ACC112 (cell line): ENCODE data around the gene DSCAML1.

Experiments used
- H2AFZ ChIP-seq: fragments of 200-600 bp; sonication (generic); one replicate; pipeline ENCODE4 v1.6.0; 2017; ENCODE audit warnings: antibody characterized with exemption, low read length; ENCODE audit not compliant: unreplicated experiment
- H3K27ac ChIP-seq: fragments of 200-600 bp; sonication (generic); 2 replicates; pipeline ENCODE4 v1.5.1; 2014; ENCODE audit warnings: low read depth, mild to moderate bottlenecking, antibody characterized with exemption, low read length, moderate library complexity
- H3K27me3 ChIP-seq: fragments of 200-600 bp; sonication (generic); 2 replicates; pipeline ENCODE4 v1.6.1; 2014; ENCODE audit warnings: mild to moderate bottlenecking, antibody characterized with exemption, low read length, moderate library complexity, mixed read lengths; ENCODE audit not compliant: insufficient read depth
- H3K36me3 ChIP-seq: fragments of 200-600 bp; sonication (generic); 2 replicates; pipeline ENCODE4 v1.6.1; 2016; ENCODE audit warnings: mild to moderate bottlenecking, antibody characterized with exemption, low read length, moderate library complexity, mixed read lengths; ENCODE audit not compliant: insufficient read depth
- H3K4me1 ChIP-seq: fragments of 200-600 bp; sonication (generic); one replicate; pipeline ENCODE4 v1.6.1; 2016; ENCODE audit warnings: low read length, mixed read lengths; ENCODE audit not compliant: insufficient read depth, unreplicated experiment, control insufficient read depth
- H3K4me3 ChIP-seq: fragments of 200-600 bp; sonication (generic); 2 replicates; pipeline ENCODE4 v1.5.1; 2014; ENCODE audit warnings: mild to moderate bottlenecking, low read depth, low read length
- H3K79me2 ChIP-seq: fragments of 200-600 bp; sonication (generic); one replicate; pipeline ENCODE4 v1.6.0; 2016; ENCODE audit warnings: low read length; ENCODE audit not compliant: control insufficient read depth, unreplicated experiment, insufficient read depth

The DSCAML1 gene

GRCh38 chr11:117465236-117465997 is 331.6 kb downstream of the DSCAML1 start:
- Histone ChIP-seq H3K36me3 (no peaks in the 10 kb centered on the region), H3K27me3 (peaks cover 77% of the 10 kb centered on the region), H2AFZ (no peak overlapping the region), H3K79me2 (no peaks in the 10 kb centered on the region), H3K4me3 (no peak overlapping the region), H3K4me1 (no peaks in the 10 kb centered on the region), H3K27ac (no peak overlapping the region)

GRCh38 chr11:117464778-117465177 is 332.2 kb downstream of the DSCAML1 start:
- Histone ChIP-seq H3K27ac (no peak overlapping the region), H2AFZ (no peak overlapping the region), H3K27me3 (peaks cover 79% of the 10 kb centered on the region), H3K36me3 (no peaks in the 10 kb centered on the region), H3K4me3 (no peak overlapping the region), H3K79me2 (no peaks in the 10 kb centered on the region), H3K4me1 (no peaks in the 10 kb centered on the region)

GRCh38 chr11:117462864-117463247 is 334.2 kb downstream of the DSCAML1 start:
- H3K27ac ChIP-seq, result no peak overlapping the region
- no peaks in the 10 kb centered on the region for H3K4me1 ChIP-seq
- no peaks in the 10 kb centered on the region for H3K79me2 ChIP-seq
- H3K27me3 ChIP-seq, result peaks cover 78% of the 10 kb centered on the region
- H3K4me3 ChIP-seq, result no peak overlapping the region
- no peaks in the 10 kb centered on the region for H3K36me3 ChIP-seq
- H2AFZ ChIP-seq, result no peak overlapping the region

GRCh38 chr11:117462183-117462863 is 334.7 kb downstream of the DSCAML1 start:
- H3K4me3 ChIP-seq, result no peak overlapping the region
- peaks cover 73% of the 10 kb centered on the region for H3K27me3 ChIP-seq
- H3K36me3 ChIP-seq, result no peaks in the 10 kb centered on the region
- H3K79me2 ChIP-seq, result no peaks in the 10 kb centered on the region
- no peak overlapping the region for H2AFZ ChIP-seq
- no peaks in the 10 kb centered on the region for H3K4me1 ChIP-seq
- H3K27ac ChIP-seq, result no peak overlapping the region

GRCh38 chr11:117461396-117462182 is 335.4 kb downstream of the DSCAML1 start:
- Histone ChIP-seq H3K27me3 (peaks cover 67% of the 10 kb centered on the region), H3K79me2 (no peaks in the 10 kb centered on the region), H3K36me3 (no peaks in the 10 kb centered on the region), H2AFZ (no peak overlapping the region), H3K4me3 (no peak overlapping the region), H3K27ac (no peak overlapping the region), H3K4me1 (no peaks in the 10 kb centered on the region)

- Histone ChIP-seq H3K27me3 (peaks cover 68% of the 10 kb centered on the region), H3K4me1 (no peaks in the 10 kb centered on the region), H2AFZ (no peak overlapping the region), H3K79me2 (no peaks in the 10 kb centered on the region), H3K36me3 (no peaks in the 10 kb centered on the region), H3K27ac (no peak overlapping the region), H3K4me3 (no peak overlapping the region)
These were observed 337.1 kb downstream of the DSCAML1 start for GRCh38 chr11:117459979-117460300.

GRCh38 chr11:117459123-117459978 is 337.7 kb downstream of the DSCAML1 start:
- H2AFZ ChIP-seq, result no peak overlapping the region
- H3K27me3 ChIP-seq, result peaks cover 68% of the 10 kb centered on the region
- no peak overlapping the region for H3K4me3 ChIP-seq

GRCh38 chr11:117458275-117459122 is 338.5 kb downstream of the DSCAML1 start:
- Histone ChIP-seq H3K4me3 (no peak overlapping the region), H3K36me3 (no peaks in the 10 kb centered on the region), H3K27me3 (peaks cover 66% of the 10 kb centered on the region), H3K4me1 (no peaks in the 10 kb centered on the region), H3K27ac (no peak overlapping the region), H3K79me2 (no peaks in the 10 kb centered on the region), H2AFZ (no peak overlapping the region)

More at GRCh38 chr11:117459123-117459978, 337.7 kb downstream of the DSCAML1 start:
- H3K27ac ChIP-seq, result no peak overlapping the region
- H3K79me2 ChIP-seq, result no peaks in the 10 kb centered on the region
- H3K36me3 ChIP-seq, result no peaks in the 10 kb centered on the region
- no peaks in the 10 kb centered on the region for H3K4me1 ChIP-seq

- Histone ChIP-seq H2AFZ (no peak overlapping the region), H3K27me3 (peaks cover 59% of the 10 kb centered on the region), H3K27ac (no peak overlapping the region), H3K4me1 (no peaks in the 10 kb centered on the region), H3K36me3 (no peaks in the 10 kb centered on the region), H3K4me3 (no peak overlapping the region), H3K79me2 (no peaks in the 10 kb centered on the region)
These were observed 339.2 kb downstream of the DSCAML1 start for GRCh38 chr11:117457835-117458234.
